T-helper 2 cell treated with Interferon-gamma antibody and Interleukin-4, amounts not matched to agents 5 μg/mL and 100 μg/mL, for 36 hours (primary cell): ENCODE results near the gene BICRA.
"Not testable (repeated sequence)": the region's sequence is repeated elsewhere in the genome, so short reads cannot be mapped to it uniquely, and the experiment has no call there.

ENCODE experiments used
- DNase-seq: peaks from one replicate; pipeline ENCODE4 v3.0.0; 2021; ENCODE audit warnings: low spot score
- H3K27ac Mint-ChIP-seq: one replicate; pipeline ENCODE4 v1.8.0; 2021; ENCODE audit warnings: mild to moderate bottlenecking, mixed read lengths
- H3K27me3 Mint-ChIP-seq: one replicate; pipeline ENCODE4 v1.8.0; 2021; ENCODE audit warnings: low read depth, mixed read lengths
- H3K36me3 Mint-ChIP-seq: one replicate; pipeline ENCODE4 v1.8.0; 2021; ENCODE audit warnings: low read depth, mixed read lengths
- H3K4me1 Mint-ChIP-seq: one replicate; pipeline ENCODE4 v1.8.0; 2021; ENCODE audit warnings: low read depth, mixed read lengths
- H3K4me3 Mint-ChIP-seq: one replicate; pipeline ENCODE4 v1.8.0; 2022; ENCODE audit warnings: mild to moderate bottlenecking, moderate library complexity, mixed read lengths
- H3K9me3 Mint-ChIP-seq: one replicate; pipeline ENCODE4 v1.8.0; 2021; ENCODE audit warnings: mixed read lengths

Gene BICRA

DNA sequence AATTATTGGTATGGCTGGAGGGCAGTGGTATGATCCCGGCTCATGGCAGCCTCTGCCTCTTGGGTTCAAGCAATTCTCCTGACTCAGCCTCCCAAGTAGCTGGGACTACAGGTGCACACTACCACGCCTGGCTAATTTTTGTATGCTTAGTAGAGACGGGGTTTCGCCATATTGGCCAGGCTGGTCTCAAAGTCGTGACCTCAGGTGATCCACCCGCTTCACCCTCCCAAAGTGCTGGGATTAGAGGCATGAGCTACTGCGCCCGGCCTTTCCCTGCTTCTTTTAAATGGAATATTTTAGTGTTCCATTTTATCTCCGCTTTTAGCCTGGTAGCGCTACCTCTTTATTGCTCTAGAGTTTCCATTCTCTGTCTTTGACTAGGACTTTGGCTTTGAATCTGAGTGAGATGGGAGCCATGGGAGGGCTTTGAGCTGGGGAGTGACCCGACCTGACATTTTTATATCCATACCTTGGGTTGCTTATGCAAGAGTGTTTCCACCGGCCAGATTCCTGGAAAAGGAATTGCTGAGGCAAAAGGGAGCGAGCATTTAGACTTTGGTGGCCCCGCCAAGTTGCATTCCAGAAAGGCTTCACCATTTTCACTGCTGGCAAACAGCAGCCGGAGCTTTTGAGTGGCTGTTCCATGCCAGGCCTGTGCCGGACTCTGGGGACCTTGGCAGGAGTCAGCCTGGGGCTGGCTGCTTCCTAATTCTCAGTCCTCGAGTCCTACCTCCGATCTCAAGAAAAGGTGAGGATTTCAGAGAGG lies 22.9 kb downstream of the BICRA start:
- Mint-ChIP-seq H3K36me3 (no peaks in the 10 kb centered on the region), H3K9me3 (no peaks in the 10 kb centered on the region), H3K4me1 (peaks cover 2% of the 10 kb centered on the region), H3K27me3 (no peaks in the 10 kb centered on the region), H3K27ac (no peak overlapping the region), H3K4me3 (no peak overlapping the region)
- no peak for DNase-seq

DNA sequence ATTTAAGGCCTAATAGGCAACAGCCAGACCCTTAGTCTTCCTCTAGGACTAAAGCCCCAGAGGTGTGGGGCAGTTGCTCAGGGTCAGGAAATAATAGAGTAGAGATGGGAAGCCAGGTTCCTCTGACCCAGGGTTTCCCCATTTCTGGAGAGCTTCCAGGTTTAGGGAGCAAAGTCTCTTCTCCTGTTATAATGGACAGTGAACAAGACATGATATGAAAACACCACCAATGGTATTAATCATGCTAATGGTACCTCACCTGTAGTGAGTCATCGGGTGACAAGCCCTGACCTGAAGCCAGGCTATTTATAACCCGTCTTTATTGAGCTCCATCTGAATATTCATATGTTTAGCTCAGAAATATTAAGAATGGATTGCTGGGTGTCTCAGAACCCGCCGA lies 24.6 kb downstream of the BICRA start:
- peaks cover 2% of the 10 kb centered on the region for H3K4me1 Mint-ChIP-seq
- no peak overlapping the region for H3K27ac Mint-ChIP-seq
- no peaks in the 10 kb centered on the region for H3K27me3 Mint-ChIP-seq
- no peak for DNase-seq
- no peaks in the 10 kb centered on the region for H3K36me3 Mint-ChIP-seq
- H3K9me3 Mint-ChIP-seq, result no peaks in the 10 kb centered on the region
- no peak overlapping the region for H3K4me3 Mint-ChIP-seq

DNA sequence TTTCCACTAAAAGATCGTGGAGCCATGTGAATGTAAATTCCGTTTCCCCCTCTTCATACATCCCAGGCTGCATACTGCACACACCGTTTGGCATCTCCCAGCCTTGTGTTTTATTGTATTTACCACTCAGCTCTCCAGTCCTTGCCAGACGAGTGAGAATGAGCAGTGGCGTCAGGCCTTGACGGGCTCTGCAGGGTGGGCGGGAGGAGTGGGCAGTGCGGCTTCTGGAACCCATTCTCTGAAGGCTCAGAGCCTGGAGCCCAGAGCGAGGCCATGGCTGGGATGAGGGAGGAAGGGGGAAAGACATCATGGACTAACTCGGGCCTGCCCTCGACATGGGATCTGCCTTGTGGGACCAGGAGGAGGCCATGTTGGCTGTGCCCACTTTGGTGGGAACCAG lies 25.1 kb downstream of the BICRA start:
- Mint-ChIP-seq H3K27ac (no peak overlapping the region), H3K27me3 (no peaks in the 10 kb centered on the region), H3K9me3 (no peaks in the 10 kb centered on the region), H3K4me3 (no peak overlapping the region), H3K4me1 (peaks cover 2% of the 10 kb centered on the region), H3K36me3 (no peaks in the 10 kb centered on the region)
- no peak for DNase-seq

DNA sequence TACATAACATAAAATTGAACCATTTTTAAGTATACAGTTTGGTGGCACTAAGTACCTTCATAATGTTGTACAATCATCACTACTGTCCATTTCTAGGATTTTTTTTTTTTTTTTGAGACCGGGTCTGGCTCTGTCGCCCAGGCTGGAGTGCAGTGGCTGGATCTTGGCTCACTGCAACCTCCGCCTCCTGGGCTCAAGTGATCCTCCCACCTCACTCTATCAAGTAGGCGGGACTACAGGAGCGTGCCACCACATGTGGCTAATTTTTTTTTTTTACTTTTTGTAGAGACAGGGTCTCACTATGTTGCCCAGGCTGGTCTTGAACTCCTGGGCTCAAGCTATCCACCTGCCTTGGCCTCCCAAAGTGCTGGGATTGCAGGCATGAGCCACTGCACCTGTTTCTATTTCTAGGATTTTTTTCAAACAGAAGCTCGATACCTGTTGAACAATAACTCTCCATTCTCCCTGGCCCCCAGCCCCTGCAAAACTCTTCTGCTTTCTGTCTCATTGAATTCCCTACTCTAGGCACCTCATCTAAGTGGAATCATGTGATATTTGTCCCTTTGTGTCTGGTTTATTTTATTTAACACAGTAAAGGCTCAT lies 26.3 kb downstream of the BICRA start:
- H3K27ac Mint-ChIP-seq, H3K27me3 Mint-ChIP-seq, DNase-seq, H3K36me3 Mint-ChIP-seq, H3K4me3 Mint-ChIP-seq, H3K4me1 Mint-ChIP-seq, H3K9me3 Mint-ChIP-seq: not testable (repeated sequence)

DNA sequence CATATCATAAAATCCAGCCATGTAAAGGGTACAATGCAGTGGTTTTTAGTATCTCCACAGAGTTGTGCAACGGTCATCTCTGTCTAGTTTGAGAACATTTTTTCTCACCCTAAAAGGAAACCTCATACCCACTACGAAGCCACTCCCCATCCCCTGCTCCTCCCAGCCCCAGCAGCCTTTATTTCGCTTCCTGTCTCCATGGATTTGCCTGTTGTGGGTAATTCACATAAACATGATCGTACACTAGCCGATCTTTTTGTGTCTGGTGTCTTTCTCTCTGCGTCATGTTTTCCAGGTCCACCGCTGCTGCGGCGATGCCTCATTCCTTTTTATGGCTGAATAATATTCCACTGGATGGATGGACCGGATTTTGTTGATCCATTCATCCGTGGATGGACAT lies 28.6 kb downstream of the BICRA start:
- no peak for DNase-seq
- no peaks in the 10 kb centered on the region for H3K27me3 Mint-ChIP-seq
- H3K9me3 Mint-ChIP-seq, result no peaks in the 10 kb centered on the region
- peaks cover 2% of the 10 kb centered on the region for H3K4me1 Mint-ChIP-seq
- no peak overlapping the region for H3K27ac Mint-ChIP-seq
- peaks cover 2% of the 10 kb centered on the region for H3K36me3 Mint-ChIP-seq
- no peak overlapping the region for H3K4me3 Mint-ChIP-seq

DNA sequence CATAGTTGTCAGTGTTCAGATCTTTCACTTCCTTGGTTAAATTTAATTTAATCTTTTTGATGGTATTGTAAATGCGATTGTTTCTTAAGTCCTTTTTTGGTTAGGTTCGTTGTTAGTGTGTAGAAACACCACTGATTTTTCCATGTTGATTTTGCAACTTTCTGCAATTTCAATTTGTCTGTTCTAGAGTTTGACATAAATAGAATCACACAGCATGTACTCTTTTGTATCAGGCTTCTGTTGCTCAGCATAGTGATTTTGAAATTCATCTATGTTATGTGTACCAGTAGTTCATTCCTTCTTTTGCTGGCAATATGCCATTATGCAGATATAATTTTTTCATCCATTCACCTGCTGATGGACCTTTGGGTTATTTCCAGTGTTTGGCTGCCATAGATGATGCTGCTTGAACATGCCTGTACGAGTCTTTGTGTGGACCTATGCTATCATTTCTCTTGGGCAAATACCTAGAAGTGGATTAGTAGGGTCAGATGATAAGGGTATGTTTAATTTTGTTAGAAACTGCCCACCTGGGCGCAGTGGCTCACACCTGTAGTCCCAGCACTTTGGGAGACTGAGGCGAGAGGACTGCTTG lies 33.1 kb downstream of the BICRA start:
- H3K27ac Mint-ChIP-seq, result no peak overlapping the region
- no peak for DNase-seq
- H3K36me3 Mint-ChIP-seq, result peaks cover 13% of the 10 kb centered on the region
- no peaks in the 10 kb centered on the region for H3K4me1 Mint-ChIP-seq
- no peaks in the 10 kb centered on the region for H3K27me3 Mint-ChIP-seq
- H3K4me3 Mint-ChIP-seq, result no peak overlapping the region
- no peaks in the 10 kb centered on the region for H3K9me3 Mint-ChIP-seq

DNA sequence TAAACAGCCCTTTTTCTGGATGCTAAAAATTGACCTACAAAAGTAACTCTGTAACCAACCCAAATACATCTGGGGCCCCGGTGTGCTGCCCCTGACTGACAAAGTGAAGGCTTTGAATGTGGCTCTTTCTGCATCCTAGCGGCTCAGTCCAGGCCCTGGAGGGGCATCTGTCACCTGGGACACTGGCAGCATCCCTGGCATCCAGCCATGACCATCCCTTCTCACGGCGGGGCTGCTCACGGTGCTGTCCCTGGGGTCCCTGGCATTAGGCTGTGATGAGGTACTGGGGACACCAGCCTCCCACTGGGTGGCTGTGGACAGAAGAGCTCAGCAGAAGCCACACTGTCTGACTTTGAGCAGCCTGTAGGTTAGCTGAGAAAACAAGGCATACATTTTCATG lies 34.3 kb downstream of the BICRA start:
- DNase-seq, result no peak
- H3K9me3 Mint-ChIP-seq, result no peaks in the 10 kb centered on the region
- peaks cover 14% of the 10 kb centered on the region for H3K36me3 Mint-ChIP-seq
- H3K4me1 Mint-ChIP-seq, result peaks cover 1% of the 10 kb centered on the region
- no peak overlapping the region for H3K4me3 Mint-ChIP-seq
- H3K27ac Mint-ChIP-seq, result no peak overlapping the region
- no peaks in the 10 kb centered on the region for H3K27me3 Mint-ChIP-seq

DNA sequence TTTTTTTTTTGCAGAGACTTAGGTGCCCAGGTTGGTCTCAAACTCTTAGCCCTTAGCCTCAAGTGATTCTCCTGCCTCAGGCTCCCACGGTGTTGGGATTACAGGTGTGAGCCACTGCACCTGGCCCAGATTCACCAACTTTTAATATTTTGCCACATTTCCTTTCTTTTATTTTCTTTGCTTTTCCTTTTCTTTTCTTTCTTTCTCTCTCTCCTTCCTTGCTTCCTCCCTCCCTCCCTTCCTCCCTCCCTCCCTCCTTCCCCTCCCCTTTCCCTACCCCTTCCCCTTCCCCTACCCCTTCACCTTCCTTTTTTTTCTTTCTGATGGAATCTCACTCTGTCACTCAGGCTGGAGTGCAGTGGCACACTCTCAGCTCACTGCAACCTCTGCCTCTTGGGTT lies 35.3 kb downstream of the BICRA start:
- Mint-ChIP-seq H3K36me3 (peaks cover 14% of the 10 kb centered on the region), H3K9me3 (no peaks in the 10 kb centered on the region), H3K4me1 (peaks cover 1% of the 10 kb centered on the region), H3K27me3 (no peaks in the 10 kb centered on the region), H3K4me3 (no peak overlapping the region), H3K27ac (no peak overlapping the region)
- no peak for DNase-seq

DNA sequence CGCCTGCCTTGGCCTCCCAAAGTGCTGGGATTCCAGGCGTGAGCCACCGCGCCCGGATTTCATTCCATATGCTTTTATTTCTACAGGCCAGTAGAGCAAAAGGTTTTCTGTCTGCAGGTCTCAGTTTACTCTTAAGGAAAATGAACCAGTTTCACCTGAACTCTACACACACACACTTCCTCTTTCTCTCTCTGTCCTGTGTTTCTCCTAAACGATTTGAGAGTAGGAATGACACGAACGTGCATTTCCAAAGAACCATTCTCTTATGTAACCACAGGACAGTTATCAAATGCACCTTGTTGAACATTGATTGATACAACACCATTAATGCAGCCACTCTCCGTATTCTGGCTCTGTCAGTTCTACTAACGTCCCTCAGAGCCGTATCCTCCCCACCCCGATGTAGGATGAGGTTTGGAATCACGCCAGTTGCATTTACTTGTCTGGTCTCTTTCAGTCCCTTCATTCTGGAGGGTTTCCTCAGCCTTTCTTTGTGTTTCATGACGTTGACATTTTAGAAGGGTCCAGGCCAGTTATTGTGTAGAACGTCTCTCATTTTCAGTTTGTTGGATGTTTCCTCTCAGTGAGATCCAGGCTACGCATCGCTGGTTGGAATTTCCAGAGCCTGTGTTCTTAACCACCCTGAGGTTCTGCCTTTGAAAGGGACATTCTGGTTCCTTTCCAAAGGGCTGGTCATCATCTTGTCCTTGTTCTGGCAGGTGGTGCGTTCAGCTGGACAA lies 36.0 kb downstream of the BICRA start:
- H3K27ac Mint-ChIP-seq, result no peak overlapping the region
- H3K27me3 Mint-ChIP-seq, result no peaks in the 10 kb centered on the region
- no peak for DNase-seq
- peaks cover 13% of the 10 kb centered on the region for H3K36me3 Mint-ChIP-seq
- no peak overlapping the region for H3K4me3 Mint-ChIP-seq
- peaks cover 1% of the 10 kb centered on the region for H3K4me1 Mint-ChIP-seq
- peaks cover 4% of the 10 kb centered on the region for H3K9me3 Mint-ChIP-seq

DNA sequence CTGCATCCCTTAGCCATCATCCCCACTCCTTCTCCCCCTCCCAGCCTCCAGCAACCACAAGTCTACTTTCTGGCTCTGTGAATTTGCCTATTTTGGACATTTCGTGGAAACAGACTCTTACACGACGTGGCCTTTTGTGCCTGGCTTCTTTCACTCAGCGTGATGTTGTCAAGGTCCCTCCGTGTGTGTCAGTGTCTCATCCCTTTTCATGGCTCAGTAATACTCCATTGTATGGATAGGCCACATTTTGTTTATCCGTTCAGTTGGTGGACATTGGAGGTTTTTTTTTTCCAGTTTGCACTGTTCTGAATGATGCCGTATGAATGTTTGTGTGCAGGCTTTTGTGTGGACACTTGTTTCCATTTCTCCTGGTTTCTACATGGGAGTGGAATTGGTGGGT lies 38.0 kb downstream of the BICRA start:
- Mint-ChIP-seq H3K4me1 (peaks cover 1% of the 10 kb centered on the region), H3K4me3 (no peak overlapping the region), H3K27ac (no peak overlapping the region), H3K9me3 (peaks cover 4% of the 10 kb centered on the region), H3K36me3 (peaks cover 12% of the 10 kb centered on the region), H3K27me3 (no peaks in the 10 kb centered on the region)
- no peak for DNase-seq

DNA sequence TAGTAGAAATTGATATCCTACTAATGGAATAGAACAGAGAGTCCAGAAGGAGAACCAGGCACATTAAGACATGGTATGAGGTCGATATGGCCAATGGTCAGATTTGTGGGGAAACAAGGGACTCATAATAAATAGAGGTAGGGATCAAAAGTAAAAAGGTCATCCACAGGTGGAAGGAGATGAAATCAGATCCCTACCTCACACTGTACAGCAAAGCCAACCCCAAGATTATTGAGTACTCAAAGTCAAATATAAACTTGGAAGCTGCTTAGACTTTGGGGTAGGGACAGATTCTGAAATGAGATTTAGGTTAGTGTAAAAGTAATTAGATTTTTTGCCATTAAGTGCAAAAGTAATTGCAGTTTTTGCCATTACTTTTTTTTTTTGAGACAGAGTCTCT lies 40.7 kb downstream of the BICRA start:
- DNase-seq, result no peak
- Mint-ChIP-seq H3K36me3 (peaks cover 12% of the 10 kb centered on the region), H3K4me3 (no peak overlapping the region), H3K27ac (no peak overlapping the region), H3K27me3 (no peaks in the 10 kb centered on the region), H3K9me3 (peaks cover 4% of the 10 kb centered on the region), H3K4me1 (peaks cover 1% of the 10 kb centered on the region)

DNA sequence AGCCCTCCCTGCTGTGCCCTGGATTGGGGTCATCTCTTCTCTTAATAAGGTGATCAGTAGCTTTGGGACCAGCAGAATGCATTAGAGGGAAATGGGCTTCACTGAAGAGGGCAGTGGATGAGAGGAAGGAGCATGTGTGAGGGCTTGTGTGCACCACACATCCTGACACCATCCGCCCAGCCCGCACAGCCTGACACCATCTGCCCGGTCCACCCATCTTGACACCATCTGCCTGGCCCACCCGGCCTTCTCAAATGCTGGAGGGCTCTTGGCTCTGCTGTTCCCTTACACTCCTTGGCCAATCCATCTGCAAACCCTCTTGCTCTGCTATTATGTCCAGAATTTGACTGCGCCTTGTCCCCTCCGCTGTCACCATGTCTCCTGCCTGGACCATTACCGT lies 41.8 kb downstream of the BICRA start:
- Mint-ChIP-seq H3K36me3 (peaks cover 7% of the 10 kb centered on the region), H3K4me1 (peaks cover 1% of the 10 kb centered on the region), H3K27ac (no peak overlapping the region), H3K9me3 (peaks cover 4% of the 10 kb centered on the region), H3K27me3 (no peaks in the 10 kb centered on the region), H3K4me3 (no peak overlapping the region)
- no peak for DNase-seq

DNA sequence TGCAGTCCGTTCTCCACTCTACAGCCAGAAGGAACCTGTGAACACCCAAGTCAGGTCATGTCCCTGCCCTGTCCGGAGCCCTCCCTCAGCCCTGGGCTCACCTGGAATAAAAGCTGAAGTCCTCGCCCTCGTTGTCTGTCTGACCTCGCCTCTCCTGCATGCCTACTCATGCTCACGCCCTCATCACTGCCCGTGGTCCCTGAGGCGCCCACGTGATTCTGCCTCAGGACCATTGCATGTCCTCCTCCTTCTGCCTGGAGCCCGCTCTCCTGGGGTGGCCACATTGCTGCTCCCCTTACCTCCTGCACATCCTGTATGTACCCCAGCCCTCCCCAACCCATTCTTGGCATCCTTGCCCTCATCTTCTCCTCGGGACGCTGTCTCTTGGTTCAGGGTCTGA lies 42.2 kb downstream of the BICRA start:
- no peak overlapping the region for H3K27ac Mint-ChIP-seq
- DNase-seq, result no peak
- peaks cover 1% of the 10 kb centered on the region for H3K4me1 Mint-ChIP-seq
- H3K9me3 Mint-ChIP-seq, result peaks cover 4% of the 10 kb centered on the region
- no peak overlapping the region for H3K4me3 Mint-ChIP-seq
- peaks cover 5% of the 10 kb centered on the region for H3K36me3 Mint-ChIP-seq
- H3K27me3 Mint-ChIP-seq, result no peaks in the 10 kb centered on the region

DNA sequence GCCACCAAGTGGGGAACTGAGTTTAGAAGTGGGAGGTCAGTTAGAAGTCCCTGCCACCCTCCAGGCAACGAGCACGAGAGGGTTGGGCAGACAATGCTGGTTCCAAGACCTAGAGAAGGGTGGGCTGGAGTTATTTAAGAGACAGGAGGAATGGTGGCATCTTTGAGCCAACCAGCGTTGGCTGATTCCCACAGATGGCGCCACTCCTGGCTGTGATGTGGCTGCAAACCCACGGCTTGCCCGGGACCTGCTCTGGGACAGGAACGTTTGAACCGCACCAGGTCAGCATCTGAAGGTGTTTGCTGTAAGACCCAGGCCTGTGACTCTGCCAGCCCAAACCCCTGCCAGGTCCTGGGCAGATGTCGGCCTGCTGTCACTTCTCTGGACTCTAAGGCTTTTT lies 42.8 kb downstream of the BICRA start:
- Mint-ChIP-seq H3K27ac (no peak overlapping the region), H3K4me3 (no peak overlapping the region), H3K27me3 (no peaks in the 10 kb centered on the region), H3K9me3 (peaks cover 4% of the 10 kb centered on the region), H3K4me1 (peaks cover 1% of the 10 kb centered on the region), H3K36me3 (peaks cover 4% of the 10 kb centered on the region)
- no peak for DNase-seq
